ENCODE results near the gene RPL29. TPM values are rescaled to one million over a fixed set of nuclear protein-coding genes. Genes with fewer than 3 reads are reported as not detected.

Gene RPL29
- total RNA-seq, 2 experiments from 2014 or later, result 1,975 to 2,071 TPM

DNA sequence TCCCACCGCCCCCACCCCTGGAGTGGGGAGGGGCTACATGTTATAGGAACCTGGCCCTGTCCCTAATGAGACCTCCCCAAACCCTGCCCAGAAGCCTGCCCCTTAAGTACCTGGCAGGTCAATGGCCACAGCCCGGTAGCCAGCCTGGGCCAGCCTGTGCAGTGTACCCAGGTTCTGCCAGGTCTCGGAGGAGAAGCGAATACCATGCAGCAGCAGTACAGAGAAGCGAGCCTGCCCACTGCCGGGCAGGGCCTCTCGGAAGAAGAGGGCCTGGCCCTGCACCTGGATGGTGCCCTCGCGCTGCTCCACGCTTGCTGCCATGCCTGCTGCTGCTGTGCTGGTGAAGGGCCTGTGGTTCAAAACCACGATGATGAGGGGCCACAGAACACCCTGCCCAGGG lies 24.3 kb downstream of the RPL29 start:
- ChIA-PET POLR2A (no interaction called here), CTCF (interaction anchor here (0.7 to 2.1 kb wide), 3 partner anchors 28 to 270 kb away, joined by 3 to 6 read pairs (median 4); partner anchors contain the start of gene RRP9)
- H3K9me3 Mint-ChIP-seq (ENCODE audit: low read depth), result no peaks in the 10 kb centered on the region
- intact Hi-C loops (cut with DNase I, micrococcal nuclease), result loop anchor here in 1 of 2 experiments (10.0 kb wide), 2 partner anchors 577 to 713 kb away; partner anchors contain the start of genes GNL3, PBRM1 and RBM15B
- no peak overlapping the region for H3K4me3 Mint-ChIP-seq
- ATAC-seq (no peak), DNase-seq (no peak)
- peaks cover 12% of the 10 kb centered on the region for H3K36me3 Mint-ChIP-seq (ENCODE audit: low read depth)
- H3K4me1 Mint-ChIP-seq, result peaks cover 38% of the 10 kb centered on the region
- no peak overlapping the region for H3K27ac Mint-ChIP-seq
- no peaks in the 10 kb centered on the region for H3K27me3 Mint-ChIP-seq

DNA sequence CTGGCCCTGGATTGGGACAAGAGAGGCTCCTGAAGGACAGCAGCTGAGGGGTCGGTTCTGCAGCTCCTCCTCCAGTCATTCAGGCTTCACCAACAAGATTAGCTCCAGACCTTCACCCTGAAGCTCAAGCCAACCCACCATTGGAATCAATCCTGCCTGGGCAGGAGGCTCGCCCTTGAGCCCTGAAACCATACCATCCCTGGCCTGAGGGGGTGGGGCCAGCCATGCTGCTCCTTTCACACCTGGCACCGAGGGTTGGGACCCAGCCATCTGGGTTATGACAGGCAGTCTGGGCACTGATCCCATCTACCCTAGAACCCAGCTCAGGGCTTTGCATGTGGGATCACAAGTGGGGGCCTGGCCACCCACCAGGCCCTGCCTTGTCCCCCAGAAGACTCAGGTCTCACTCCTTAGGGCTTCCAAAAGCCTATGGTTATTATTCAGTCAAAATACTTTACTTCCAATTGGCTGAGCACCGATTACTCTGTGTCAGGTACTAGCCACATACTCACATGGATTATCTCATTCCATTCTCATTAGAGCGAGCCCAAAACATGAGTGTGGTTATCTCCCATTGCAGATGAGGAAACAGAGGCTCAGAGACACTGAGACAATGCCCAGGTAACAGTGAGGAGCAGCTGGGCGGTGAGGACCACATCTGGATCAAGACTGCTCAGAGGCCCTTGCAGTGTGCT lies 24.9 kb downstream of the RPL29 start:
- Mint-ChIP-seq H3K36me3 (ENCODE audit: low read depth) (peaks cover 12% of the 10 kb centered on the region), H3K27me3 (no peaks in the 10 kb centered on the region), H3K4me1 (peaks cover 34% of the 10 kb centered on the region), H3K9me3 (ENCODE audit: low read depth) (no peaks in the 10 kb centered on the region), H3K27ac (no peak overlapping the region), H3K4me3 (no peak overlapping the region)
- DNase-seq (no peak), ATAC-seq (no peak)
- ChIA-PET CTCF (interaction anchor here (0.6 to 2.1 kb wide), 4 partner anchors 9 to 50 kb away, joined by 4 to 6 read pairs (median 4); partner anchors contain the start of gene RRP9), POLR2A (no interaction called here)
- intact Hi-C loops (cut with DNase I, micrococcal nuclease), result loop anchor here in 1 of 2 experiments (10.0 kb wide), 2 partner anchors 576 to 714 kb away; partner anchors contain the start of genes GNL3, PBRM1 and RBM15B

DNA sequence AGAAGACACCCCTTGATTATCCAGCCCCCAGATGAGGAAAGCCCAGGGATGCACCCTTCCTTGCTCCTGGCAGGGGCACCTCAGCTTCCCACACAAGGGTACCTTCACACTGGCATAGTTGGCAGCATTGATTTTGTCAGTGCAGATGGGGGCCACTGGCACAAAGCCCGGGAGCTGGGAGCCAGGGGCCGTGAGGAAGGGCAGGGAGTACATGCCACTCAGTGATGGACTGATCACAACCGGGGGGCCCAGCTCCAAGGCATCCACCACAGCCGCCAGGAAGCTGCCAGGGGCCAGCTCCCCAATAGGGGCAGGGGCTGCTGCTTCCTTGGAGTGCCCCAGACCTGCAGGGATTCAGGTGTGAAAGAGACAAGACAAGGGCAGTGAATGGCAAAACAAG lies 25.9 kb downstream of the RPL29 start:
- no peaks in the 10 kb centered on the region for H3K27me3 Mint-ChIP-seq
- CTCF ChIA-PET, result interaction anchor here (0.7 to 2.8 kb wide), 3 partner anchors 13 to 1358 kb away, joined by 3 to 12 read pairs (median 6); partner anchors contain the start of genes ACY1 and CISH
- POLR2A ChIA-PET, result interaction anchor here (0.8 kb wide), 1 partner anchor 28 kb away, joined by 3 read pairs; the partner anchor contains the start of genes PARP3 and RRP9
- no peak overlapping the region for H3K4me3 Mint-ChIP-seq
- ATAC-seq (no peak), DNase-seq (no peak)
- peaks cover 28% of the 10 kb centered on the region for H3K4me1 Mint-ChIP-seq
- peaks cover 12% of the 10 kb centered on the region for H3K36me3 Mint-ChIP-seq (ENCODE audit: low read depth)
- intact Hi-C loops (cut with DNase I, micrococcal nuclease), result loop anchor here in 1 of 2 experiments (10.0 kb wide), 2 partner anchors 575 to 715 kb away; partner anchors contain the start of genes GNL3, PBRM1 and RBM15B
- H3K27ac Mint-ChIP-seq, result no peak overlapping the region
- no peaks in the 10 kb centered on the region for H3K9me3 Mint-ChIP-seq (ENCODE audit: low read depth)

DNA sequence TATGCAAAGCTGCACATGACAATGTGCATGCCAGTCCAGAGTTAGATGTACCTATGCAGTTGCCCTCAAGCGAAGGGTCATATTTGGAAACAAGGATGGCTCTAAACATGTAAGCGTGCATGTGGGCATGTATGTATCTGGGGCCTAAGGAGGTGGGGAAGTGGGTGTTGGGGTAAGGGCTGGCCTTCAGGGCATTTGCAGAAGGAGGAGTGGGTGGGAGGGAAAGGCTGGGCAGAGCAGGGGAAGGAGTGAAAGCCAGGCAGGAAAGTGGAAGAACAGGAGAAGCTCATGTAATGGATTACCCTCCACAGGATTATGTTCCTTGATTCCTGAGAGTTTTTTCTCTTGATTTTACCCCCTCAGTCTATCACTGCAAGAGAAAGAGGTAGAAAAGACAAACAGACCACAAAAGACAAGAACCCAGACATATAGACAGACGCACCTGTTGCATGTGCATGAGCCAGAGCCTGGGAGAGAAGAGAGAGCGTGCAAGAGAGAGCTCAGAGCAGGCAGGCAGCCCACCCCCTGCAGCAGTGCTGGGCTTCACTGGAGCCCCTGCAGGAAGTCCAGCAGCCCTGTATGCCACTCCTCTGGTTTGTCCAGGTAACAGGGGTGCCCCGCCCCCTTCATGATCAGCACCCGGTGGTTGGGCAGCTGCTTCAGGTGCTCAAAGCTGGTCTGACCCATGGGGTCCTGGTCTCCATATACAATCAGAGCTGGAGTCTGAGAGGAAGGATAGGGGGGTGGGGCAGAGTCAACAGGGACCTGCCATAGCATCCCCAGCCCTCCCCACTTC lies 26.6 kb downstream of the RPL29 start:
- POLR2A ChIA-PET, result interaction anchor here (0.8 kb wide), 1 partner anchor 27 kb away, joined by 3 read pairs; the partner anchor contains the start of genes PARP3 and RRP9
- no peak for ATAC-seq
- Mint-ChIP-seq H3K4me1 (peaks cover 22% of the 10 kb centered on the region), H3K9me3 (ENCODE audit: low read depth) (no peaks in the 10 kb centered on the region), H3K27ac (peak overlapping the region; percentile 34), H3K4me3 (peak overlapping the region; percentile 28), H3K36me3 (ENCODE audit: low read depth) (peaks cover 12% of the 10 kb centered on the region), H3K27me3 (no peaks in the 10 kb centered on the region)
- intact Hi-C loops (cut with DNase I, micrococcal nuclease), result no loop called here
- CTCF ChIA-PET, result interaction anchor here (0.6 to 2.8 kb wide), 4 partner anchors 12 to 1358 kb away, joined by 3 to 12 read pairs (median 5); partner anchors contain the start of genes ACY1 and CISH
- no peak for DNase-seq

DNA sequence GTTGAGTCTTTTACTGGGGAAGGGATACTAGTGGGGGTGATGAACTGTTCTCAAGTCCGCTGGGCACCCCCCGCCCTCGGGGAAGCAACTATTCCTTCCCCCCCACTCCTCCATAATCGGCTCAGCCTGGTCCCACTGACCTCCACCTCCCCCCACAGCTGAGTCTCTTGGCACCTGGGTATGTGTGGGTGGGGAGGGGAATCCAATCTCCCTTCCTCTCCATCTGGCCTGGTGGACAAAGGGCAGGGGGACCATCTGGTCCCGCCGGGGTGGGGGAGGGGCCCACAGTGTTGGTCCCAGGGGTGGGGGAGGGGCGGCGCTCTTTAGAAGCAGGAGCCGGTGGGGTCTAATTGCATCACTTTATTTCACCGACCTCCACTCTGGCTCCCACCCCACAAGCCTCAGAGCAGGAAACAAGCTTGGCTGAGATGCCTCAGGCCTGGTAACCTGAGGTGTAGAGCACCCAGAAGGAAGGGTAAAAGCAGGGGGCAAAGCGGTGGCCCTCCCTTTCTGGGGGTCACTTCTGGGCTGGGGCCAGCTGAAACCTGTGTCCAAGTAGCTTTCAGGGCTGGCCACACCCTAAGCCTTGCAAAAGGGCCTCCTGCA lies 27.4 kb downstream of the RPL29 start:
- Mint-ChIP-seq H3K27ac (no peak overlapping the region), H3K4me1 (peaks cover 21% of the 10 kb centered on the region), H3K4me3 (peak overlapping the region; percentile 75), H3K9me3 (ENCODE audit: low read depth) (no peaks in the 10 kb centered on the region), H3K36me3 (ENCODE audit: low read depth) (peaks cover 9% of the 10 kb centered on the region), H3K27me3 (no peaks in the 10 kb centered on the region)
- ATAC-seq (no peak), DNase-seq (no peak)
- CTCF ChIA-PET, result interaction anchor here (0.6 to 2.8 kb wide), 2 partner anchors 11 to 14 kb away, joined by 4 to 12 read pairs; partner anchors contain the start of gene ACY1
- intact Hi-C loops (cut with DNase I, micrococcal nuclease), result no loop called here
- POLR2A ChIA-PET, result no interaction called here

DNA sequence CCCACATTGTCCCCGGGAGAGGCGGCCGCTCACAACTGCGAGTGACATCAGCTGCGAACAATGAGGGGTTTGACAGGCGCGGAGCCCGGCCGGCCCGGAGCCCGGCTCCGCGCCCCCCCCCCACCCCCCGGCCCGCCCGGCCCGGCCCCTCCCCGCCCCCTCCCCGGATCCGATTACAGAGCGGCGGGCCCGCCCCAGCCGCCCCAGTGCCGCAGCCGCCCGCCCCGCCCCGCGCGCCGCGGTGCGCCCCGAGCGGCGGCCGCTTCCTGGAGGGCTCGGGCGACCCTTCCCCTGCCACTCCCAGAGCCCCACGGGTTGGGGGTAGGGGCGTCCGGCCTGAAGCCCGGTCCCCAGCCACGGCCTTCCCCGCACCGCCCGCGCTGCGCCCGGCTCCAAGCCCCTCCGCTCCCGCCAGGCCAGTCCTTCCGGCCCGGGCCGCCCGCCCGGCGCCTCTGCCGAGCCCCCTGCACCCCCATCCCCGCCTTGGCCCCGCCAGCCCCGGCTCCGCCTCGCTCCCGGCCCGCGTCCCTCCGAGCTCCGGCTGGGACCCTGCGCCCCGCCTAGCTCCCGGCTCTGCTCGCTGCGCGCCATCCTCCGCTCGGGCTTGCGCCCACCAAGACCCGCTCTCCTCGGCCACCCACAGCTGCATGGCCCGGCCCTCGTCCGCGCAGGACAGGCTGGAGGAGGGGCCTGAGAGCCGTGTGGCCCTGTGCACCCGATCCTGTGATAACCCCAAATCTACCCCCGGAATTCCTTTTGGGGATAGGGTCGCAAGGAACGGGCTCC lies 28.1 kb downstream of the RPL29 start, which contains the start of gene PCBP4:
Gene PCBP4, minus strand, starts transcription at position 71 of the 786 bp plus-strand sequence. CDS start 6,214 bp downstream, outside the sequence.
- ChIA-PET POLR2A (no interaction called here), CTCF (interaction anchor here (1.0 to 2.8 kb wide), 2 partner anchors 15 to 25 kb away, joined by 4 to 12 read pairs; partner anchors contain the start of gene ACY1)
- peaks cover 20% of the 10 kb centered on the region for H3K4me1 Mint-ChIP-seq
- H3K36me3 Mint-ChIP-seq (ENCODE audit: low read depth), result peaks cover 9% of the 10 kb centered on the region
- peak within 1 kb of the TSS; percentile 31 for H3K27ac Mint-ChIP-seq
- ATAC-seq (peak; percentile 52), DNase-seq (peak; percentile 62)
- no peaks in the 10 kb centered on the region for H3K9me3 Mint-ChIP-seq (ENCODE audit: low read depth)
- peak within 1 kb of the TSS; percentile 75 for H3K4me3 Mint-ChIP-seq
- intact Hi-C loops (cut with DNase I, micrococcal nuclease), result loop anchor here in 1 of 2 experiments (1.0 kb wide), 1 partner anchor 25 kb away; the partner anchor contains the start of gene PARP3
- no peaks in the 10 kb centered on the region for H3K27me3 Mint-ChIP-seq

DNA sequence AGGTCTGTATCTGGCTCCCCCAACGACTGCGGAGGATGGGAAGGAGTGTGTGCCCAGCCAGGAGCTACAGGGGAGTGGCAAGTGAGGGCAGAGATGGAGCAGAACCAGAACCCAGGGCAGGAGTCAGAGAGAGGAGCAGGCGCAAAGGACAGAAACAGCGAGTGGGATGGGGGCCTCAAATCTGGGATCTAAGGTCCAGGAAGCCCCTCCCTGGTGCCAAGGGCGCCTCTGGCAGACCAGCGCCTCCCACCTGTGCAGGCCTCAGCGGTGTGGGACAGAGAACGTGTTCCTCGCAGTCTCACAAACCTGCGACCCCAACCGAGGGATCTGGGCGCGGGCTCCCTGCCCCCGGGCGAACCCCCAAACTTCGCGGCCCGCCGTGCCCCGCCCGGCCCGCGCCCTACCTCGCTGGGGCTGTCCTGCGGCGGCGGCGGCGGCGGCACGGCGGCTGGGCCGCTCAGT lies 28.7 kb downstream of the RPL29 start:
- Mint-ChIP-seq H3K4me1 (peaks cover 18% of the 10 kb centered on the region), H3K9me3 (ENCODE audit: low read depth) (no peaks in the 10 kb centered on the region), H3K27ac (peak overlapping the region; percentile 31), H3K36me3 (ENCODE audit: low read depth) (peaks cover 6% of the 10 kb centered on the region), H3K27me3 (no peaks in the 10 kb centered on the region), H3K4me3 (peak overlapping the region; percentile 75)
- ATAC-seq, result peak; percentile 71
- ChIA-PET POLR2A (no interaction called here), CTCF (interaction anchor here (1.0 to 2.8 kb wide), 2 partner anchors 15 to 24 kb away, joined by 4 to 12 read pairs; partner anchors contain the start of gene ACY1)
- intact Hi-C loops (cut with DNase I, micrococcal nuclease), result loop anchor here in 1 of 2 experiments (1.0 kb wide), 1 partner anchor 25 kb away; the partner anchor contains the start of gene PARP3
- no peak for DNase-seq

DNA sequence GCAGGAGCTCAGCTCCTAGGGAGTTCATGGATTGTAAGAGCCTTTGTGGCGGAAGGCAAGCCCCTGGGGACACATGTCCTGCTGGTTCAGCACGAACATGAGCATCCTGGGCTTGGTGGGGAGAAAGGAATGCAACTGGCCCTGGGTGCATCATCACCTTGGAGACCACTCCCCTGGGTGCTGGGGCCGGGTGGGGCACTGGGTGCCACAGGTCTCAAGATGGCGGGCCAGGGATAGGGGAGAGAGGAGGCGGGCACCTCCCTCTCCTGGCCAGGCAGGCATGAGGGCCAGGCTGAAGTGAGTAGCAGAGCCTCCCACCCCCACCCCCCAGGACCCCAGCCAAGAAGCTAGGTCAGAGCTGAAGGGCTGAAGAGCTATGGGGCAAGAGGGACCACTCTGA lies 29.2 kb downstream of the RPL29 start:
- DNase-seq, result no peak
- Mint-ChIP-seq H3K27me3 (no peaks in the 10 kb centered on the region), H3K4me3 (peak overlapping the region; percentile 75), H3K36me3 (ENCODE audit: low read depth) (peaks cover 6% of the 10 kb centered on the region), H3K9me3 (ENCODE audit: low read depth) (no peaks in the 10 kb centered on the region), H3K4me1 (peaks cover 18% of the 10 kb centered on the region), H3K27ac (peak overlapping the region; percentile 31)
- ChIA-PET POLR2A (no interaction called here), CTCF (no interaction called here)
- ATAC-seq, result no peak
- intact Hi-C loops (cut with DNase I, micrococcal nuclease), result no loop called here

DNA sequence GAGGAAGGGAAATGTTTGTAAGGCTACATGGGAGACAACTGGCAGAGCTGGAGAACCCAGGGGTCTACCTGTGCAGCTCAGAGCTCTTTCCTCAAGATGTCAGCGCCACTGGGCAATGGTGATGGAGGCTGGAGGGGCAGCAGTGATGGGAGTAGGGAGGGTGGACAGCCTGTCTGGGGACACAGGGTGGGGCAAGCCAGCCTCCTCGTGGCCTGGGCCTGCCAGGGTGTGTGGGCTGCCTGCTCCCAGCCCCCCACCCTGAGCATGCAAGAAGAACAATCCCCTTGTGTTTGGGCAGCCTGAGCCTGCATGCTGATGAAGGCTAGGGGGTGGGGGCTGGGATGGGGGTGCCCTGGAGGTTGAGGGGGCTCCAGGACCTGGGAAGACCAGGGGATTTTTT lies 29.7 kb downstream of the RPL29 start:
- no peak overlapping the region for H3K27ac Mint-ChIP-seq
- H3K27me3 Mint-ChIP-seq, result no peaks in the 10 kb centered on the region
- intact Hi-C loops (cut with DNase I, micrococcal nuclease), result no loop called here
- DNase-seq, result no peak
- no peak for ATAC-seq
- H3K4me1 Mint-ChIP-seq, result peaks cover 15% of the 10 kb centered on the region
- H3K9me3 Mint-ChIP-seq (ENCODE audit: low read depth), result no peaks in the 10 kb centered on the region
- peak overlapping the region; percentile 75 for H3K4me3 Mint-ChIP-seq
- ChIA-PET CTCF (interaction anchor here (1.0 to 1.3 kb wide), 2 partner anchors 16 to 24 kb away, joined by 3 to 4 read pairs; partner anchors contain the start of gene RRP9), POLR2A (no interaction called here)
- H3K36me3 Mint-ChIP-seq (ENCODE audit: low read depth), result peaks cover 3% of the 10 kb centered on the region

DNA sequence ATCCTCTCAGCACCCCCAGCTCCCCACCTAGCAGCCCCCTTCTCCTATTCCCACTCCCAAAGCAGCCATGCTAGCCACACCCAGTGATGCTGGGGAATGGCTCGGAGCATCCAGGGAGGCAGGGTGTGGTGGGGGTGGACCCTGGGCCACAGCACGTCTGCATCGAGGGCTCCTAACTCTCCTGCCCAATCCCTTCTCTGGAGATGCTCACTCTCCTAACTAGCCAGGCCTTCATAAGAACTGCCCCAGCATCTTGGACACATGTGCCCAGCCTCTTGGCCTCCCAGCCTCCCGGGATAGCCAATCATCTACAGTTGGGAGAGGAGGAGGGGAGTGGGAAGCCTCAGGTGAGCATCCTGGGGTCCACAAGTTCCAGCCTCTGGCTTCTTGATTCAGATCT lies 31.2 kb downstream of the RPL29 start:
- Mint-ChIP-seq H3K27me3 (no peaks in the 10 kb centered on the region), H3K4me3 (no peak overlapping the region), H3K36me3 (ENCODE audit: low read depth) (peaks cover 3% of the 10 kb centered on the region), H3K4me1 (peaks cover 14% of the 10 kb centered on the region), H3K27ac (no peak overlapping the region), H3K9me3 (ENCODE audit: low read depth) (no peaks in the 10 kb centered on the region)
- DNase-seq (no peak), ATAC-seq (no peak)
- POLR2A ChIA-PET, result no interaction called here
- CTCF ChIA-PET, result interaction anchor here (1.1 to 3.1 kb wide), 3 partner anchors 9 to 345 kb away, joined by 3 to 14 read pairs (median 4); partner anchors contain the start of gene ABHD14B
- intact Hi-C loops (cut with DNase I, micrococcal nuclease), result no loop called here

Data from activated CD4-positive, alpha-beta T cell treated with anti-CD3 and anti-CD28 coated beads for 36 hours (primary cell).